CD1c-positive myeloid dendritic cell (primary cell): Measurements from ENCODE around the gene SPON1.
"Not testable (repeated sequence)": the region's sequence is repeated elsewhere in the genome, so short reads cannot be mapped to it uniquely, and the experiment has no call there.

ENCODE experiments used
- DNase-seq: peaks from one replicate; pipeline ENCODE4 v3.0.0-alpha.2; 2016; ENCODE audit errors: extremely low spot score

Gene SPON1

DNA sequence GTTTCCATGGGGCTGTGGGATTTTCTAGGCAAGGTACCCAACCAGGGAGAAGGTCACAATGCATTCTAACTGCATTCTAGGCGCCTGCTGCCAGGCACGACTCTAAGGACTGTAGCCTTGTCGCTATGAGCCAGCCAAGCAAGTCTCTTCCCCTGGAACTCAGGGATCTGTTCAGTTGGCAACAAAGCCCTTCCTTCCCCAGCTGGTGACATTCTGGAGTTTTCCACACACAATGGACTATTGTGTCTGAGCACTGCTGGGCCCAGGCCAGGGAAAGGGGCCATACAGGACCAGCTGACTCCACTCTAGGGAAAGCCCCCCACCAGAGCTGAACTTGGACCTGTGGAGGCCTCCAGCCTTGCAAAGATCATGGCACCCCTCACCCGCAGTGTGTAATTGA lies 279.7 kb downstream of the SPON1 start:
- DNase-seq: no peak

DNA sequence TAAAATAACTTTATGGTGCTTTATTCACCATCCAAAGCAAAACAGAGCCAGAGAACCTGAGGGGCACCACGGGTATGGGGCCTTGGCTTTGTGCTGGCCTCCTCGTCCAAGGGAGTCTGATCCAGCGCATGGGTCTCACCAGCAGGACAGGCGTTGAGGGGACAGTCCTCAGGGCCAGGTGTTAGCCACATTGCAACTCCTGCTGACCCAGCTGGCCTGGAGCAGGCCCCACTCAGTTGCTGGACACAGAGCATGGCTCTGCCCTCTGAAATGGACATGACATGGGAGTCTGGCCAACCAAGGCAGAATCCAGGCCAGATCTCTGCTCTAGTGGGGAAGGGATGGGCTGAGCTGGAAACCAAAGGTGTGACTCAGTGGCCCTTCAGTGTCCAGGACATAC lies 280.2 kb downstream of the SPON1 start:
- DNase-seq: no peak

DNA sequence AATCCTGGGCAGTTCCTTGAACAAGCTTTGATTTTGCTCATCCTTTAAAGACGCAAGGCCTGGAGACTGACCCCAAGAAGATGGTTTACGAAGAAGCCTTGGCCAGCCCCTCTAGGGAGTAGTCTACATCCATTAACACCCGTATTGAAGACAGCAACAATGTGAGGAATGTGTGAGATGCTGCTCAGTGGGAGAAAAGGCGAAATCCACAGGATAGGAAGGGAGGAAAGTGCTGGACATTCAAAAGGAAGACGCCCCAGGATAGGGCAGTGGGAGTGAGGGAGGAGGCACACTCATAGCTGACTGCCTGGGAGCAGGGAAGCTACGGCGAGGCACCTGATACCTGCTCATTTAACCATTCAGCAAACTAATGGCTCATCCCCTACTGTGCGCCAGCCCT lies 282.4 kb downstream of the SPON1 start:
- no peak for DNase-seq

GRCh38 chr11:14245444-14245843 lies 282.9 kb downstream of the SPON1 start:
- DNase-seq: no peak

DNA sequence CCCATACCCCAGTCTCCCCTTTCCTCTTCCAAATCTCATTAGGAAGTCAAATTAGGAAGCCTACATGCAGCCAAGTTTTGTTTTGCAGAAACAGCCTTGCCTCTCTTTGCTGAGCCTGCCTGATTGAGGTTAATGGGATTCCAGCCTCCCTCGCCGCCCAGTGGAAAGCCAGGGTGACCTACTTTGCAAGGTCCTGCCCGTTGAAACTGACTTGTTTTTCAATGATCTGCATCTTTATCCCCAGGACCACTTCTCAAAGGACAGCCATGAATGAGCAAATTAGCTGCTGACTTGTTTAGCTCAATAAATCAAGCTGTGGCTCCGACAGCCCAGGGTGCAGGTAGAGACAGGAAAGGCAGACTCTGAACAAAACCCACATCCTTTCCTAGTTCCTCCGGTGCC lies 286.1 kb downstream of the SPON1 start:
- no peak for DNase-seq

GRCh38 chr11:14249121-14249963 lies 286.8 kb downstream of the SPON1 start:
- DNase-seq: peak; percentile 84

- no peak for DNase-seq
These were observed 289.2 kb downstream of the SPON1 start for GRCh38 chr11:14251754-14252153.

DNA sequence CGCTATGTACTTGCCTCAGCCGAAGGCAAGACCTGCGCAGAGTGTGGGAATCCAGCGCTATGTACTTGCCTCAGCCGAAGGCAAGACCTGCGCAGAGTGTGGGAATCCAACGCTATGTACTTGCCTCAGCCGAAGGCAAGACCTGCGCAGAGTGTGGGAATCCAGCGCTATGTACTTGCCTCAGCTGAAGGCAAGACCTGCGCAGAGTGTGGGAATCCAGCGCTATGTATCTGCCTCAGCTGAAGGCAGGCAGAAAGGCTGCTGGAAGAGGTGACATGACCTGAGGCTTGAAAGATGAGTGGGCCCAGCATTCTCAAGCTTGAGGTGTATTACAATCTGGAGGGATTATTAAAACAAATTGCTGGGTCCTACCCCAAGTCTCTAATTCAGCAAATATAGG lies 290.0 kb downstream of the SPON1 start:
- DNase-seq: not testable (repeated sequence)

DNA sequence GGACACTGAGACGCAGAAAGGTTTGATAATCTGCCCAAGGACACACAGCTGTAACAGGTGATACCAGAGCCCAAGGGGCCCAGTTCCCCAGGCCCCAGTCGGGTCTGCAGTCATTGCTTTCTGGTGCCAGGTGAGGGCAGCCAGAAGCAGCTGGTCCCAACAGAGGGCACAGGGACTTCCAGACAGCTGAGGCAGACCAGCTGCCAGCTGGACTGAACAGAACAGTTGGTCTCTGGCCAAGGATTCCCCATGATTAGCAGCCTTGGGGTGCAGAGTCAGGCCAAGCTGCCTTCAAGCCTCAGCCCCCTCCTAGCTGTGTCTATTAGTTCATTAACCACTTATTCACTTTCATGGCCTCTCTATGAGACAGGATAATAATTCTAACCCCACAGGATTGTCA lies 290.9 kb downstream of the SPON1 start:
- DNase-seq: no peak

DNA sequence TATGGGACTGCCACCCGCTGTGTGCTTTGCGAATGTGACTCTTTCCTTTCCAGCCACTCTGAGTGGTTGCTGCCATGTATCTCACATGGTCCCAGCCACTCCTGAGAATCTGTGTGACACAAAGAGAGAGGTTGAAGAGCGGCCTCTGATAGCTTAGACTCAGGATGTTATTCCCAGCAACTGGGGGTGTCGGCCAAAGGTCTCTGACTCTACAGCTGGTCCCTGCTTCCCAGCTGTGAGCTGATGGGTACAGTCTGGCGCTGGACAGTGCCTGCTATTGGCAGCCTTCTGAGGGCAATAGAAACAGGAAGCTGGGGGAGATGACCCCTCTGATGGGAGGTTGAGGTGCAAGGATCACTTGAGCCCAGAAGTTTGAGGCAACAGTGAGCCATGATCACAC lies 291.3 kb downstream of the SPON1 start:
- no peak for DNase-seq

- DNase-seq: no peak
These were observed 292.2 kb downstream of the SPON1 start for GRCh38 chr11:14254533-14255237.

GRCh38 chr11:14255238-14255534 lies 292.7 kb downstream of the SPON1 start:
- DNase-seq: no peak

- peak; percentile 30 for DNase-seq
These were observed 295.9 kb downstream of the SPON1 start for GRCh38 chr11:14258221-14258935.

DNA sequence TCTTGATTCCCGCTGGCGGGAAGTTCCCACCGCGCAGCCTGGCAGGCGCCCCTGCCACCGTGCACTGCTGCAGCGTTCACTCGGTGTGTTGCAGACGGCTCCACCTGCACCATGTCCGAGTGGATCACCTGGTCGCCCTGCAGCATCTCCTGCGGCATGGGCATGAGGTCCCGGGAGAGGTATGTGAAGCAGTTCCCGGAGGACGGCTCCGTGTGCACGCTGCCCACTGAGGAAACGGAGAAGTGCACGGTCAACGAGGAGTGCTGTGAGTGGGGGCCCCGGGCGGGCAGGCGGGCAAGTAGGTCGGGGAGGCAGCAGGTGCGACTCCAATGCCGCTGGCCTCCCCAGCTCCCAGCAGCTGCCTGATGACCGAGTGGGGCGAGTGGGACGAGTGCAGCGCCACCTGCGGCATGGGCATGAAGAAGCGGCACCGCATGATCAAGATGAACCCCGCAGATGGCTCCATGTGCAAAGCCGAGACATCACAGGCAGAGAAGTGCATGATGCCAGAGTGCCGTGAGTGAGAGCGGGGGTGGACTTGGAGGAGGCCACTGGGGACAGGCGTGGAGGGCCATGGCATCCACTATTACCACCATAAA lies 296.8 kb downstream of the SPON1 start:
- no peak for DNase-seq

DNA sequence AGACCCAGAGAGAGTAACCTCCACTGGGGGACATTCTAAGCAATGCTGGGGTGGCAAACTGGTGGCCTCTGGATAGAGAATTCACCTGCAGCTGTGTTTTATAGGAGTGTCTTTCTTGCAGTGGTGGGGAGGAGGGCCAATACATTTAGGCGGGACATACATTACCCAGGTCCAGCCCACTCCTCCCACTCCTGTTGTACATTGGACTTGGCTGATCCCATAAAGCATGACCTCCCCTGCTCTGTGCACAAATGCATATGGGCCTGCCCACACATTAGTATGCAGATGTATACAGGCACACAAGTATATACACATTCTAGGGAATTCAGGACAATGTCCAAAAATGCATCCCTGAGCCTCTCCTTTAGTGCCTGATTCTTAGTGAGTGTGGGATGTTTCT lies 297.4 kb downstream of the SPON1 start:
- DNase-seq: no peak

DNA sequence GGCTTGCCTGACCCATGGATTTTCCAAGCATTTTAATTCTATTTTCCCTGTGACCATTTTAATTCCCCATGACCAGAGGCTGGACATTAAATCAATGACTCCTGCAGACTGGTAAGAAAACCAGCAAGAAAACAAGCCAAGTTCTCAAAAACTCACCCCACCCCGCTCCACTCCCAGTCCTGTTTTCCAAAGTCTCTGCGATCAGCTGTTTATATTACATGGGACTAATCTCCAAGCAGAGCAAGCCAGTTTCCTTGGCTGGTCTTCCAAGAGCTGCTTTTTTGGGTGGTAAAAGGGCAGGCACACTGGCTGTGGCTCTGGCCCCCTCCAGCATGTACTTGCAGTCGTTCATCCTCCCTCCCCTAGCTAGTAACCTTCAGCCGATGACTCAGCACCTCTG lies 298.5 kb downstream of the SPON1 start:
- no peak for DNase-seq

DNA sequence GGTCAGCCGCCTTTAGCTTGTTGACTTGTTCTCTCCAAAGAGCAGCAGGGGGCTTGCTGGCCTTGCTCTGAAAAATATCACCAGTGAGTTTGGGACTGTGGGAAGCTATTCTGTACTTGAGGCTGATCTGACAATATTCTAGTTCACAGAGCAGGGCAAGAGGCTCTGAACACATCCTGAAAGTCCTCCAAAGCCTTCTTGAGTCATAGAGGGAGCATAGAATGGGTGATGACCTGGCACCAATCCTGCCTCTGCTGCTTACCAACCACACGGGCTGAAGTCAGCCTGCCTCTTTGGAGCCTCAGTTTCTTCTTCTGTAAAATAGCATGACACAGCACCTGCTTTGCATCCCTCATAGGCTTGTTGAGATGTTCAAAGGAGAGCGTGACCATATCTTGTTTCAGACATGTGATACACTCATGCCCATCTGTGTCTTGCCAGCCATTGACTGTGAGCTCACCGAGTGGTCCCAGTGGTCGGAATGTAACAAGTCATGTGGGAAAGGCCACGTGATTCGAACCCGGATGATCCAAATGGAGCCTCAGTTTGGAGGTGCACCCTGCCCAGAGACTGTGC lies 299.8 kb downstream of the SPON1 start:
- no peak for DNase-seq

GRCh38 chr11:14264966-14265365 lies 302.4 kb downstream of the SPON1 start:
- DNase-seq: no peak

GRCh38 chr11:14266622-14267021 lies 304.1 kb downstream of the SPON1 start:
- no peak for DNase-seq

GRCh38 chr11:14267861-14268635 lies 305.5 kb downstream of the SPON1 start:
- no peak for DNase-seq
